Right lobe of liver (tissue), 6 donors: Measurements from ENCODE around the gene TYROBP. TPM values are rescaled to one million over a fixed set of nuclear protein-coding genes. Genes with fewer than 3 reads are reported as not detected.
A peak's percentile ranks its signal among the peaks of the same experiment; 100 is the strongest.

Source experiments
- ATAC-seq, 4 donors: fragments of 200-7000 bp; cut with Tn5 transposase; one replicate each; pipeline ENCODE4 v1.9.1; 2020; ENCODE audit warnings: mild to moderate bottlenecking in 4 of 4, moderate library complexity in 4 of 4
- DNase-seq, 3 donors: peaks; one replicate each; pipeline ENCODE4 v3.0.0-alpha.2; 2020
- H3K27ac ChIP-seq, 3 donors: fragments of 200-600 bp; one replicate each; pipeline ENCODE4 v1.8.0; 2022
- H3K27me3 ChIP-seq, 2 donors: fragments of 200-600 bp; one replicate each; pipeline ENCODE4 v1.8.0; 2022
- H3K36me3 ChIP-seq, 4 donors: fragments of 200-600 bp; sonication (generic) in 1 of 4; one replicate each; pipeline versions ENCODE4 v1.5.1 to v1.8.0; 2017 to 2022; ENCODE audit warnings: control low read depth in 1 of 4
- H3K4me1 ChIP-seq, 4 donors: fragments of 200-600 bp; sonication (generic) in 1 of 4; one replicate each; pipeline versions ENCODE4 v1.5.1 to v1.8.0; 2017 to 2022; ENCODE audit warnings: control low read depth in 1 of 4
- H3K4me3 ChIP-seq, 3 donors: fragments of 200-600 bp; one replicate each; pipeline ENCODE4 v1.8.0; 2022
- H3K9me3 ChIP-seq, 4 donors: fragments of 200-600 bp; sonication (generic) in 1 of 4; one replicate each; pipeline versions ENCODE4 v1.5.1 to v1.8.0; 2017 to 2022; ENCODE audit warnings: control low read depth in 1 of 4
- CTCF ChIP-seq, 4 donors: fragments of 200-600 bp in 3 of 4; fragments of 450-650 bp in 1 of 4; IDR thresholded peaks; one replicate each; pipeline versions ENCODE4 v1.5.1 to v1.8.0; 2016 to 2022; ENCODE audit warnings: antibody characterized with exemption in 4 of 4, mild to moderate bottlenecking in 2 of 4
- POLR2A ChIP-seq: fragments of 450-650 bp; IDR thresholded peaks from one replicate; pipeline ENCODE4 v1.6.1; 2017; ENCODE audit warnings: antibody characterized with exemption, mild to moderate bottlenecking
- WGBS: methylation state at CpG from one replicate; pipeline ENCODE4 v1.1.6; 2018; ENCODE audit warnings: low coverage, low lambda C conversion rate; ENCODE audit not compliant: insufficient coverage; ENCODE audit errors: missing lambda C conversion rate; 5-methylcytosine and 5-hydroxymethylcytosine counted together
- intact Hi-C, 2 donors: fragments of 100-400 bp; cut with DNase I; formaldehyde crosslinking; loops; one replicate each; pipeline versions ENCODE4 v1.11.2 to v1.14.1; 2022
- total RNA-seq, 6 experiments: library from RNA; depleted of rRNA in 2 of 6; stranded (reverse); fragments of >200 nt in 2 of 6; fragmentation: NEBNext Ultra II Directional in 3 of 6; extraction: Animal tissue kit (Norgen Biotek cat#: 25700) in 3 of 6; gene quantifications; one replicate each; pipeline versions ENCODE4 v1.1.0 to v1.2.4, GENCODE V29; 2016 to 2023
- donor health status: DM: no; HTN: yes; CAD: no.
- donor health status: DM: no; HTN: no; CAD: no.
- donor health status: DM: no; HTN: no; CAD: no.
- donor health status: DM: no; HTN: yes; CAD: no.
- donor health status: DM: no; HTN: yes; CAD: no.

TYROBP gene
- total RNA-seq, 6 experiments from 2014 or later = 15.6 to 77.8 (median 29.7) TPM

- DNase-seq = peak in 1 of 3 donors; percentile 41
- Histone ChIP-seq H3K9me3 (no peaks in the 10 kb centered on the region), H3K4me1 (peaks cover 0 to 14% (median 0%) of the 10 kb centered on the region in 4 donors), H3K4me3 (no peak overlapping the region), H3K27me3 (peaks cover 0 to 18% of the 10 kb centered on the region in 2 donors), H3K36me3 (no peaks in the 10 kb centered on the region), H3K27ac (no peak overlapping the region)
- peak; percentile 6 to 56 (median 44) for ATAC-seq
- intact Hi-C loops = no loop called here
- WGBS = 4% methylated on average over 15 of the region's 51 CpGs
- no peak for TF ChIP-seq CTCF (IDR thresholded peaks at IDR 0.05)
- no peak for TF ChIP-seq POLR2A
Measured at GRCh38 chr19:35869327-35870123, 38.6 kb downstream of the TYROBP start.

- 3% methylated on average over 4 of the region's 15 CpGs for WGBS
- intact Hi-C loops = no loop called here
Measured at GRCh38 chr19:35868823-35869326, 39.2 kb downstream of the TYROBP start.

GRCh38 chr19:35868172-35868822 is 39.8 kb downstream of the TYROBP start, which contains the start of gene APLP1:
Gene APLP1, plus strand, starts transcription at chr19:35868574. Its CDS starts 63 bp downstream, at chr19:35868637.
- Histone ChIP-seq H3K9me3 (no peaks in the 10 kb centered on the region), H3K27me3 (peaks cover 0 to 18% of the 10 kb centered on the region in 2 donors), H3K36me3 (no peaks in the 10 kb centered on the region), H3K4me3 (peak within 1 kb of the TSS; percentile 26 to 50 (median 29)), H3K27ac (no peak within 1 kb of the TSS), H3K4me1 (peaks cover 0 to 14% (median 0%) of the 10 kb centered on the region in 4 donors)
- DNase-seq = peak; percentile 67 to 71 (median 71)
- 4% methylated on average over 8 of the region's 60 CpGs for WGBS
- intact Hi-C loops = no loop called here
- no peak for TF ChIP-seq POLR2A
- no peak for TF ChIP-seq CTCF (IDR thresholded peaks at IDR 0.05)
- peak; percentile 81 to 92 (median 88) for ATAC-seq

More at GRCh38 chr19:35868823-35869326, 39.2 kb downstream of the TYROBP start:
- ATAC-seq (no peak), DNase-seq (no peak)
- Histone ChIP-seq H3K4me1 (peaks cover 0 to 14% (median 0%) of the 10 kb centered on the region in 4 donors), H3K27ac (no peak overlapping the region), H3K27me3 (peaks cover 0 to 18% of the 10 kb centered on the region in 2 donors), H3K4me3 (peak overlapping the region; percentile 26 to 50 (median 29)), H3K36me3 (no peaks in the 10 kb centered on the region), H3K9me3 (no peaks in the 10 kb centered on the region)
- TF ChIP-seq POLR2A (no peak), CTCF (IDR thresholded peaks at IDR 0.05) (no peak)

- ATAC-seq (no peak), DNase-seq (no peak)
- Histone ChIP-seq H3K4me3 (no peak overlapping the region), H3K27me3 (no peaks in the 10 kb centered on the region), H3K27ac (no peak overlapping the region), H3K9me3 (no peaks in the 10 kb centered on the region), H3K4me1 (no peaks in the 10 kb centered on the region), H3K36me3 (no peaks in the 10 kb centered on the region)
- TF ChIP-seq CTCF (IDR thresholded peaks at IDR 0.05) (no peak), POLR2A (no peak)
- intact Hi-C loops = no loop called here
- WGBS = 80% methylated on average over 5 of the region's 5 CpGs
Measured at GRCh38 chr19:35863018-35863417, 45.1 kb downstream of the TYROBP start.
